BJ (cell line): Measurements from ENCODE around the gene RYR3. TPM values are rescaled to one million over a fixed set of nuclear protein-coding genes. Genes with fewer than 3 reads are reported as not detected.

ENCODE experiments used
- CTCF ChIA-PET: fragments of 350-600 bp; formaldehyde crosslinking; extraction: SDS; loops from one replicate; lab custom pipeline; 2021; ENCODE audit warnings: antibody characterized with exemption, inconsistent platforms; lab: Yijun Ruan, JAX
- POLR2A ChIA-PET: fragments of 300-600 bp; sonication (Branson Sonifier 250); formaldehyde crosslinking; extraction: SDS; loops from one replicate; lab custom pipeline; 2021; ENCODE audit warnings: antibody characterized with exemption; lab: Charles Lee
- DNase-seq: peaks from one replicate; pipeline ENCODE4 v3.0.0-alpha.2; 2011; ENCODE audit warnings: low read depth
- H3K27me3 ChIP-seq: 2 replicates; pipeline ENCODE4 v1.6.0; 2011; ENCODE audit warnings: low read length; ENCODE audit not compliant: control insufficient read depth, insufficient read depth
- H3K36me3 ChIP-seq: 2 replicates; pipeline ENCODE4 v1.5.1; 2011; ENCODE audit warnings: low read length; ENCODE audit not compliant: control insufficient read depth, insufficient read depth
- H3K4me3 ChIP-seq: 2 replicates; pipeline ENCODE4 v1.5.1; 2011; ENCODE audit warnings: low read depth, mild to moderate bottlenecking, control low read depth, low read length
- CTCF ChIP-seq: IDR thresholded peaks from 2 replicates; pipeline ENCODE4 v1.5.1; 2011; ENCODE audit warnings: low read depth, mild to moderate bottlenecking, control low read depth, inconsistent platforms, low read length, moderate library complexity; ENCODE audit not compliant: insufficient read depth
- polyA plus RNA-seq: library from polyadenylated mRNA; depleted of rRNA; stranded (reverse); fragments of >200 nt; gene quantifications from 2 replicates; pipeline ENCODE4 v1.2.3, GENCODE V29; 2011

Gene RYR3
- polyA plus RNA-seq, 1 experiment, result not detected

GRCh38 chr15:33746203-33746602 lies 435.4 kb downstream of the RYR3 start:
- TF ChIP-seq CTCF, result no peak
- Histone ChIP-seq H3K27me3 (peaks cover 6% of the 10 kb centered on the region), H3K36me3 (no peaks in the 10 kb centered on the region), H3K4me3 (no peak overlapping the region)
- ChIA-PET CTCF (interaction anchor here (1.2 to 3.6 kb wide), 2 partner anchors 9 to 22 kb away, joined by 3 to 30 read pairs; no protein-coding TSS in a partner anchor), POLR2A (no interaction called here)
- DNase-seq, result no peak

GRCh38 chr15:33753012-33753411 lies 442.2 kb downstream of the RYR3 start:
- Histone ChIP-seq H3K27me3 (peaks cover 2% of the 10 kb centered on the region; the same call in 1 of the 2 replicates), H3K36me3 (no peaks in the 10 kb centered on the region), H3K4me3 (no peak overlapping the region)
- no peak for DNase-seq
- no peak for TF ChIP-seq CTCF
- ChIA-PET CTCF (no interaction called here), POLR2A (no interaction called here)

- ChIA-PET CTCF (no interaction called here), POLR2A (no interaction called here)
- TF ChIP-seq CTCF, result no peak
- DNase-seq, result no peak
- peaks cover 2% of the 10 kb centered on the region; the same call in 1 of the 2 replicates for H3K27me3 ChIP-seq
- H3K4me3 ChIP-seq, result no peak overlapping the region
- no peaks in the 10 kb centered on the region for H3K36me3 ChIP-seq
Observed at GRCh38 chr15:33754242-33754641, 443.5 kb downstream of the RYR3 start.

- Histone ChIP-seq H3K4me3 (no peak overlapping the region), H3K27me3 (peaks cover 2% of the 10 kb centered on the region; the same call in 1 of the 2 replicates), H3K36me3 (no peaks in the 10 kb centered on the region)
- CTCF ChIA-PET, result interaction anchor here (1.5 kb wide), 1 partner anchor 13 kb away, joined by 3 read pairs; no protein-coding TSS in a partner anchor
- DNase-seq, result no peak
- no peak for TF ChIP-seq CTCF
- POLR2A ChIA-PET, result no interaction called here
Observed at GRCh38 chr15:33756961-33757360, 446.2 kb downstream of the RYR3 start.

GRCh38 chr15:33757516-33758232 lies 446.9 kb downstream of the RYR3 start:
- Histone ChIP-seq H3K36me3 (no peaks in the 10 kb centered on the region), H3K27me3 (peaks cover 2% of the 10 kb centered on the region; the same call in 1 of the 2 replicates), H3K4me3 (no peak overlapping the region)
- DNase-seq, result no peak
- no peak for TF ChIP-seq CTCF
- POLR2A ChIA-PET, result no interaction called here
- CTCF ChIA-PET, result interaction anchor here (1.5 kb wide), 1 partner anchor 14 kb away, joined by 3 read pairs; no protein-coding TSS in a partner anchor
